ENCODE results near the gene CASQ2.
A peak's percentile ranks its signal among the peaks of the same experiment; 100 is the strongest.

Gene CASQ2

GRCh38 chr1:115654663-115655305 is 113.7 kb downstream of the CASQ2 start:
- TF ChIP-seq CTCF (conservative IDR thresholded peaks at IDR 0.05; ENCODE audit: low read depth), result no peak
- DNase-seq (ENCODE audit: low spot score), result peak; percentile 61
- ChIA-PET CTCF (interaction anchor here (0.6 to 1.0 kb wide), 3 partner anchors 13 to 482 kb away, joined by 3 to 4 read pairs (median 3); partner anchors contain the start of gene VANGL1), POLR2A (ENCODE audit: low non-redundant PET) (no interaction called here)
- H3K27ac ChIP-seq, result peak overlapping the region; percentile 94

DNA sequence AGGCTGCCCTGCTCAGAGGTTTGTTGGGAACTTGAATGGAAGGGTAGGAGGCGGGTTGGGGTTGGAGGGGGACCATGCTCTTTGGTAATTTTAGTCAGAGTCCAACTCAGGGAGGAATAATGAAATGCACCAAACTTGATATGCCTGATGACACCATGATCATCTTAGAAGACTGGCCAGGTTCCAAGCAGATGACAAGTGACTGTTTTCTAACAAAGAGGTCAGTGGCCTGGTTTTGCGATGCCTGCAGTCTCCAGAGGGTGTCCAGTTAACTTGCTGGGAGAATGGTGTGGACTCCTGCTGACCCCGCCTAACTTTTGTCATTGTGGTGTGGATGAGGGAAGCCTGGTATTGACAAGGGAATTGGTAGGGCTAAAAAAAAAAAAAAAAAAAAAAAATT is 114.4 kb downstream of the CASQ2 start:
- ChIA-PET POLR2A (ENCODE audit: low non-redundant PET) (no interaction called here), CTCF (interaction anchor here (0.6 to 1.0 kb wide), 3 partner anchors 13 to 481 kb away, joined by 3 to 4 read pairs (median 3); partner anchors contain the start of gene VANGL1)
- H3K27ac ChIP-seq, result peak overlapping the region; percentile 94
- no peak for TF ChIP-seq CTCF (conservative IDR thresholded peaks at IDR 0.05; ENCODE audit: low read depth)
- no peak for DNase-seq (ENCODE audit: low spot score)

GRCh38 chr1:115652236-115652788 is 116.2 kb downstream of the CASQ2 start:
- no peak for DNase-seq (ENCODE audit: low spot score)
- no peak for TF ChIP-seq CTCF (conservative IDR thresholded peaks at IDR 0.05; ENCODE audit: low read depth)
- CTCF ChIA-PET, result no interaction called here
- H3K27ac ChIP-seq, result no peak overlapping the region
- POLR2A ChIA-PET (ENCODE audit: low non-redundant PET), result no interaction called here

DNA sequence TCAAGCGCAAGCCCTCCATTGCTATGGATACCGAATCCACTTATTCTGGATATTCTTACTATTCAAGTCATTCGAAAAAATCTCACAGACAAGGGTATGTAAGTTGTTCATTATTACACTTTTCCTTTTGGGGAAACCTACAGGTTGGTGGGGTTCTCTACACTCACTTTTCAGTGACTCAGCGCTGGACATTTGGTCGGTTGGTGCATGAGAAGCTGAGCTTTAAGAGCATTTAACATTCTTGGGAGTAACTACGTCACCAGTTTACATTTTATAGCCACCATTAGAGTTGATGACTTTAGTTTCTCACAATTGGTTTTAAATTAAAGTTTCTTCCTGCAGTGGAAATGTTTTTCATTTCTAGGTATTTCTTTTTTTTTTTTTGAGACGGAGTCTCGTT is 117.1 kb downstream of the CASQ2 start:
- POLR2A ChIA-PET (ENCODE audit: low non-redundant PET), result interaction anchor here (0.6 kb wide), 1 partner anchor 369 kb away, joined by 4 read pairs; no protein-coding TSS in a partner anchor
- H3K27ac ChIP-seq, result no peak overlapping the region
- no peak for TF ChIP-seq CTCF (conservative IDR thresholded peaks at IDR 0.05; ENCODE audit: low read depth)
- CTCF ChIA-PET, result interaction anchor here (0.6 to 0.7 kb wide), 2 partner anchors 330 to 472 kb away, joined by 3 to 4 read pairs; no protein-coding TSS in a partner anchor
- DNase-seq (ENCODE audit: low spot score), result no peak

- POLR2A ChIA-PET (ENCODE audit: low non-redundant PET), result no interaction called here
- DNase-seq (ENCODE audit: low spot score), result no peak
- TF ChIP-seq CTCF (conservative IDR thresholded peaks at IDR 0.05; ENCODE audit: low read depth), result no peak
- CTCF ChIA-PET, result no interaction called here
- H3K27ac ChIP-seq, result no peak overlapping the region
Measured at GRCh38 chr1:115650961-115651360, 117.6 kb downstream of the CASQ2 start.
